GM12878 (cell line): ENCODE results near the gene GRAMD1A.

ENCODE experiments used
- BMI1 ChIP-seq: fragments of 450-650 bp; IDR thresholded peaks from 2 replicates; pipeline ENCODE4 v1.6.1; 2016; ENCODE audit warnings: mild to moderate bottlenecking, moderate library complexity, borderline replicate concordance
- CBX5 ChIP-seq: sonication (generic); IDR thresholded peaks from 2 replicates; pipeline ENCODE4 v1.6.1; 2016; ENCODE audit warnings: low read depth, moderate library complexity, mild to moderate bottlenecking, inconsistent platforms
- DPF2 ChIP-seq: fragments of 450-650 bp; IDR thresholded peaks from 2 replicates; pipeline ENCODE4 v1.6.1; 2017; ENCODE audit warnings: mild to moderate bottlenecking
- EZH2 ChIP-seq: IDR thresholded peaks from 2 replicates; pipeline ENCODE4 v1.6.1; 2012; ENCODE audit warnings: low read depth, mild to moderate bottlenecking, control low read depth, inconsistent platforms, low read length, borderline replicate concordance; ENCODE audit not compliant: control insufficient read depth
- GABPA ChIP-seq: IDR thresholded peaks from 2 replicates; pipeline ENCODE4 v1.6.1; 2014; ENCODE audit warnings: antibody characterized with exemption, low read depth, mild to moderate bottlenecking, inconsistent platforms
- KAT2A ChIP-seq: conservative IDR thresholded peaks from 2 replicates; pipeline ENCODE4 v1.6.1; 2011; ENCODE audit warnings: low read depth, low read length; ENCODE audit not compliant: control insufficient read depth
- NR2C2 ChIP-seq: IDR thresholded peaks from 2 replicates; pipeline ENCODE4 v1.6.1; 2011; ENCODE audit warnings: borderline replicate concordance, low read depth; ENCODE audit not compliant: control insufficient read depth, insufficient read length
- POU2F2 ChIP-seq: IDR thresholded peaks from 3 replicates; pipeline ENCODE4 v1.6.1; 2011; ENCODE audit warnings: low read depth, mild to moderate bottlenecking, low read length, borderline replicate concordance
- SP1 ChIP-seq: IDR thresholded peaks from one replicate; pipeline ENCODE4 v1.6.1; 2011; ENCODE audit warnings: low read depth, low read length
- STAT3 ChIP-seq: IDR thresholded peaks from 2 replicates; pipeline ENCODE4 v1.6.1; 2011; ENCODE audit warnings: low read depth, low read length, improper control_type of control experiment
- TF ChIP-seq, protein P1 (sequence below): IDR thresholded peaks from 2 replicates; pipeline ENCODE4 v1.6.1; 2012; ENCODE audit warnings: mild to moderate bottlenecking, low read depth, low read length
- TF ChIP-seq, protein P2 (sequence below), 3 experiments: IDR thresholded peaks in 2 of 3; conservative IDR thresholded peaks in 1 of 3; 2 replicates each; pipeline ENCODE4 v1.5.1; 2011; ENCODE audit warnings: low read depth in 3 of 3, low read length in 3 of 3, mild to moderate bottlenecking in 3 of 3, control low read depth in 2 of 3, moderate library complexity in 2 of 3, inconsistent platforms in 1 of 3, mixed read lengths in 1 of 3; ENCODE audit not compliant: control insufficient read depth in 2 of 3, insufficient read depth in 1 of 3; ENCODE audit errors: extremely low read depth in 1 of 3

DNA sequence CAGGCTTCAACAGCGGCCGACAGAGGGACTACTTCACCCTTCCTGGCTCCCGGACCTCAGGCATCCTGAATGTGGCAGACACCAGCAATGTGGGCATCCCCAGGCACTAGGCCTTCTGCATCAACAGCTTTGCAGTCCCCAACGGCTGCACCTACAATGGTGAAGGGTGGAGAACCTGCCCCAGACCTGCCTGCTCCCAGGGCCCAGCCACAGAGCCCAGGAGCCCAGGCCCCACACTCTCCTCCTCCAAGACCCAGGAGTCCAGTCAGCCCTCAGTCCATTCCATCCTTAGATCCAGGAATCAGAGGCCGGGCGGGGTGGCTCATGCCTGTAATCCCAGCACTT is 75.9 kb downstream of the GRAMD1A start:
- TF ChIP-seq, protein P1, sequence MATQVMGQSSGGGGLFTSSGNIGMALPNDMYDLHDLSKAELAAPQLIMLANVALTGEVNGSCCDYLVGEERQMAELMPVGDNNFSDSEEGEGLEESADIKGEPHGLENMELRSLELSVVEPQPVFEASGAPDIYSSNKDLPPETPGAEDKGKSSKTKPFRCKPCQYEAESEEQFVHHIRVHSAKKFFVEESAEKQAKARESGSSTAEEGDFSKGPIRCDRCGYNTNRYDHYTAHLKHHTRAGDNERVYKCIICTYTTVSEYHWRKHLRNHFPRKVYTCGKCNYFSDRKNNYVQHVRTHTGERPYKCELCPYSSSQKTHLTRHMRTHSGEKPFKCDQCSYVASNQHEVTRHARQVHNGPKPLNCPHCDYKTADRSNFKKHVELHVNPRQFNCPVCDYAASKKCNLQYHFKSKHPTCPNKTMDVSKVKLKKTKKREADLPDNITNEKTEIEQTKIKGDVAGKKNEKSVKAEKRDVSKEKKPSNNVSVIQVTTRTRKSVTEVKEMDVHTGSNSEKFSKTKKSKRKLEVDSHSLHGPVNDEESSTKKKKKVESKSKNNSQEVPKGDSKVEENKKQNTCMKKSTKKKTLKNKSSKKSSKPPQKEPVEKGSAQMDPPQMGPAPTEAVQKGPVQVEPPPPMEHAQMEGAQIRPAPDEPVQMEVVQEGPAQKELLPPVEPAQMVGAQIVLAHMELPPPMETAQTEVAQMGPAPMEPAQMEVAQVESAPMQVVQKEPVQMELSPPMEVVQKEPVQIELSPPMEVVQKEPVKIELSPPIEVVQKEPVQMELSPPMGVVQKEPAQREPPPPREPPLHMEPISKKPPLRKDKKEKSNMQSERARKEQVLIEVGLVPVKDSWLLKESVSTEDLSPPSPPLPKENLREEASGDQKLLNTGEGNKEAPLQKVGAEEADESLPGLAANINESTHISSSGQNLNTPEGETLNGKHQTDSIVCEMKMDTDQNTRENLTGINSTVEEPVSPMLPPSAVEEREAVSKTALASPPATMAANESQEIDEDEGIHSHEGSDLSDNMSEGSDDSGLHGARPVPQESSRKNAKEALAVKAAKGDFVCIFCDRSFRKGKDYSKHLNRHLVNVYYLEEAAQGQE, result no peak
- TF ChIP-seq EZH2, result no peak
- no peak for TF ChIP-seq POU2F2
- TF ChIP-seq KAT2A, result no peak
- no peak for TF ChIP-seq GABPA
- no peak for TF ChIP-seq STAT3
- no peak for TF ChIP-seq SP1
- no peak for TF ChIP-seq CBX5
- TF ChIP-seq NR2C2, result no peak
- TF ChIP-seq, protein P2, sequence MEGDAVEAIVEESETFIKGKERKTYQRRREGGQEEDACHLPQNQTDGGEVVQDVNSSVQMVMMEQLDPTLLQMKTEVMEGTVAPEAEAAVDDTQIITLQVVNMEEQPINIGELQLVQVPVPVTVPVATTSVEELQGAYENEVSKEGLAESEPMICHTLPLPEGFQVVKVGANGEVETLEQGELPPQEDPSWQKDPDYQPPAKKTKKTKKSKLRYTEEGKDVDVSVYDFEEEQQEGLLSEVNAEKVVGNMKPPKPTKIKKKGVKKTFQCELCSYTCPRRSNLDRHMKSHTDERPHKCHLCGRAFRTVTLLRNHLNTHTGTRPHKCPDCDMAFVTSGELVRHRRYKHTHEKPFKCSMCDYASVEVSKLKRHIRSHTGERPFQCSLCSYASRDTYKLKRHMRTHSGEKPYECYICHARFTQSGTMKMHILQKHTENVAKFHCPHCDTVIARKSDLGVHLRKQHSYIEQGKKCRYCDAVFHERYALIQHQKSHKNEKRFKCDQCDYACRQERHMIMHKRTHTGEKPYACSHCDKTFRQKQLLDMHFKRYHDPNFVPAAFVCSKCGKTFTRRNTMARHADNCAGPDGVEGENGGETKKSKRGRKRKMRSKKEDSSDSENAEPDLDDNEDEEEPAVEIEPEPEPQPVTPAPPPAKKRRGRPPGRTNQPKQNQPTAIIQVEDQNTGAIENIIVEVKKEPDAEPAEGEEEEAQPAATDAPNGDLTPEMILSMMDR (IDR thresholded peaks at IDR 0.05 in 2 of 3, conservative IDR thresholded peaks at IDR 0.05 in 1 of 3; ENCODE audit: control insufficient read depth in 2 of 3, extremely low read depth in 1 of 3, insufficient read depth in 1 of 3, low read depth in 3 of 3, low read length in 3 of 3), result no peak
- no peak for TF ChIP-seq BMI1
- TF ChIP-seq DPF2, result no peak
